WTC11 (cell line): ENCODE data around the gene NCAM2.

ENCODE experiments used
- ATF2 ChIP-seq: sonication (generic); formaldehyde crosslinking; IDR thresholded peaks from 2 replicates; pipeline ENCODE4 v1.8.1; 2022; ENCODE audit warnings: low read depth, missing genetic modification reagents, borderline replicate concordance
- CTCF ChIP-seq: fragments of 200-600 bp; IDR thresholded peaks from 2 replicates; pipeline ENCODE4 v1.8.0; 2022; ENCODE audit warnings: antibody characterized with exemption
- E2F5 ChIP-seq: sonication (generic); formaldehyde crosslinking; IDR thresholded peaks from 2 replicates; pipeline ENCODE4 v1.8.1; 2022; ENCODE audit warnings: mild to moderate bottlenecking, moderate library complexity, missing genetic modification reagents
- MLX ChIP-seq: sonication (generic); formaldehyde crosslinking; IDR thresholded peaks from 2 replicates; pipeline ENCODE4 v1.8.1; 2023; ENCODE audit warnings: mild to moderate bottlenecking, missing genetic modification reagents, moderate library complexity
- MXD4 ChIP-seq: fragments of 250-450 bp; sonication (Bioruptor Pico); IDR thresholded peaks from 2 replicates; pipeline ENCODE4 v1.8.0; 2021; ENCODE audit warnings: mild to moderate bottlenecking, moderate library complexity, borderline replicate concordance
- TCF7 ChIP-seq: sonication (generic); formaldehyde crosslinking; IDR thresholded peaks from 2 replicates; pipeline ENCODE4 v1.8.0; 2022; ENCODE audit warnings: mild to moderate bottlenecking, low read depth, missing genetic modification reagents, moderate library complexity
- ZBTB21 ChIP-seq: sonication (generic); formaldehyde crosslinking; IDR thresholded peaks from 2 replicates; pipeline ENCODE4 v1.8.1; 2023; ENCODE audit warnings: mild to moderate bottlenecking, missing genetic modification reagents, borderline replicate concordance
- ZMAT4 ChIP-seq: fragments of 250-450 bp; sonication (Bioruptor Pico); IDR thresholded peaks from 2 replicates; pipeline ENCODE4 v1.9.0; 2021; ENCODE audit warnings: mild to moderate bottlenecking
- ZNF121 ChIP-seq: sonication (generic); formaldehyde crosslinking; IDR thresholded peaks from 2 replicates; pipeline ENCODE4 v1.8.0; 2023; ENCODE audit warnings: missing genetic modification reagents

- TF ChIP-seq CTCF, result no peak
- no peak for TF ChIP-seq MLX (CRISPR knock-in tag)
- TF ChIP-seq E2F5 (CRISPR knock-in tag), result no peak
- no peak for TF ChIP-seq ZNF121 (CRISPR knock-in tag)
- TF ChIP-seq ATF2 (CRISPR knock-in tag), result no peak
- TF ChIP-seq TCF7, result no peak
- TF ChIP-seq ZBTB21 (CRISPR knock-in tag), result no peak
- TF ChIP-seq ZMAT4 (CRISPR knock-in tag), result no peak
- no peak for TF ChIP-seq MXD4
Measured at GRCh38 chr21:21196848-21197247, 198.6 kb downstream of the NCAM2 start.
